Mucosa of descending colon (tissue), 3 donors: ENCODE data around the gene TMF1. TPM values are rescaled to one million over a fixed set of nuclear protein-coding genes. Genes with fewer than 3 reads are reported as not detected.
A peak's percentile ranks its signal among the peaks of the same experiment; 100 is the strongest.

Experiments used
- ATAC-seq: fragments of 200-7000 bp; cut with Tn5 transposase; one replicate; pipeline ENCODE4 v1.9.1; 2020; ENCODE audit warnings: mild to moderate bottlenecking, moderate library complexity
- DNase-seq, 3 donors: peaks; one replicate each; pipeline ENCODE4 v3.0.0-alpha.2; 2020
- H3K36me3 ChIP-seq: fragments of 200-600 bp; one replicate; pipeline ENCODE4 v1.8.0; 2021; ENCODE audit warnings: low read depth, mild to moderate bottlenecking
- H3K4me1 ChIP-seq: fragments of 200-600 bp; one replicate; pipeline ENCODE4 v1.8.0; 2021; ENCODE audit warnings: low read depth, mild to moderate bottlenecking
- H3K4me3 ChIP-seq: fragments of 200-600 bp; one replicate; pipeline ENCODE4 v1.8.0; 2021; ENCODE audit warnings: mild to moderate bottlenecking
- H3K9me3 ChIP-seq: fragments of 200-600 bp; one replicate; pipeline ENCODE4 v1.8.0; 2021; ENCODE audit warnings: mild to moderate bottlenecking
- CTCF ChIP-seq: fragments of 200-600 bp; IDR thresholded peaks from one replicate; pipeline ENCODE4 v1.8.0; 2022; ENCODE audit warnings: antibody characterized with exemption, mild to moderate bottlenecking
- intact Hi-C, 2 donors: fragments of 100-400 bp; cut with DNase I in 1 of 2; cut with micrococcal nuclease in 1 of 2; formaldehyde crosslinking; loops; one replicate each; pipeline versions ENCODE4 v1.11.0 to v1.11.1; 2022; cut with DNase I, micrococcal nuclease
- total RNA-seq, 3 donors: library from RNA; stranded (reverse); fragmentation: NEBNext Ultra II Directional in 2 of 3; extraction: Animal tissue kit (Norgen Biotek cat#: 25700) in 2 of 3; gene quantifications; one replicate each; pipeline versions ENCODE4 v1.2.1 to v1.2.4, GENCODE V29; 2021 to 2023
- donor health status: DM: no; HTN: no; CAD: no; lungs with moderate emphysema.
- donor health status: DM: no; HTN: no; CAD: no.
- donor health status: DM: no; HTN: yes; CAD: no.

TMF1 gene
- total RNA-seq, 3 donors from 2014 or later, result 40.3 to 43.9 (median 43.4) TPM

GRCh38 chr3:69014022-69014580 lies 38.0 kb downstream of the TMF1 start:
- intact Hi-C loops, result no loop called here
- ATAC-seq (no peak), DNase-seq (no peak)
- peaks cover 12% of the 10 kb centered on the region for H3K4me1 ChIP-seq
- TF ChIP-seq CTCF, result no peak
- peak overlapping the region; percentile 77 for H3K4me3 ChIP-seq
- H3K36me3 ChIP-seq, result no peaks in the 10 kb centered on the region
- H3K9me3 ChIP-seq, result no peaks in the 10 kb centered on the region

DNA sequence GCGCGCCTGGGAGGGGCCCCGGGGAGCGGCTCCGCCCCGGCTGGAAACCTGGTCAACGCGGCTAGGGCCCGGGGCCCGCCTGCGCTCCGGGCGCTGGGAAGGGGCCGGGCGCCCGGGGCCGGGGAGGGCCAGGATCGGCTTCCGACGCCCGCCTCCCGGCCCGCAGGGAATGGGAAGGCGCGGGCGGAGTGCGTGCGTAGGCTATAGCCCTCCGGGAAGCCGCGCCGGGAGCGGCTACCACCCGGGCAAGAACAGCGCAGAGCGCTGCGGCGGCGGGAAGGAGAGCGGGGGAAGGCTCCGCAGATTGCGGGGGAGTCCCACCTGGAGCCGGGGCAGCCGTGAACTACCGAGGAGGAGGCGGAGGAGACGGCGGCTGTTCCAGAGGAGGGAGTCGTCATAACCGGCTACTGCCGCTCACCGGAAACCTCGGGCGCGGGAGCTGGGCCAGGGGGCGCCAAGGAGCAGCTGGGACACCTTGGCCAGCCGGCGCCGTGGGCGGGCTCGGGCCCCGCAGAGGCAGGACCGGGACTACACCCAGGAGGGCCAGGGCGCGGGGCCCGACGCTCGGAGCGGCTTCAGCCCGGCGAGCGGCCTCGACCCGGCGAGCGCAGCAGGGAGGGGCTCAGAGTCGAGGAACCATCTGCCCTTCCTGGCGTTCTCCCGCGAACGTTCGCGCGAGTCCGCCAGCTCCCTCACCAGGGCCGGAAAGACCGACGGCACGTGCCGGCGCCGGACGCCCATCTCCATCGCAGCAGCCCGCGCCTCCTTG lies 38.7 kb downstream of the TMF1 start, which contains the start of gene EOGT:
Gene EOGT (minus strand): TSS at position 432 of the 769 bp plus-strand sequence. CDS start 3,838 bp downstream, outside the sequence.
- Histone ChIP-seq H3K4me1 (peaks cover 12% of the 10 kb centered on the region), H3K4me3 (peak within 1 kb of the TSS; percentile 77), H3K36me3 (no peaks in the 10 kb centered on the region), H3K9me3 (no peaks in the 10 kb centered on the region)
- ATAC-seq, result peak; percentile 96
- DNase-seq, result peak; percentile 92 to 96 (median 95)
- intact Hi-C loops, result no loop called here
- TF ChIP-seq CTCF, result peak; percentile 70

DNA sequence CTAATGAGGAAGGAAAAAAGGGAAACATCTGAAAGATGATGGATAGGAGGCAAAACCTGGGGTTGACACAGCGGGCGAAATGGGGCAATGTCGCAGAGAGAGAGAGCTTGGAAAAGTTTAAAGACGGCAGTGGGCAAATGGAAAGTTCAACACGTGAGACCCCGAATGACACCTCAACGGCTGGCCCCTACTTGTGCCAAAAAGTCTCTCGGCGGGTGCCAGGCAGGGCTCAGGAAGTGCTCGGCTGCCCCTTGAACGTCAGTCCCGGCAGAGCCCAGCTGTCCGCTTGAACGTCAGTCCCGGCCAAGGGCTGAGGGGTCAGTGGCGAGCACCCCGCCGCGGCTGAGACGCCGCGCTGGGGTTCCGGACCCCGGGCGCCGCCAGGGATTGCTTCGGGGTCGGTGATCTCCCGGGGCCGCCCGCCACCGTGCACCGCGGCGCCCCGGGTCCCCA lies 39.3 kb downstream of the TMF1 start:
- H3K4me1 ChIP-seq, result peaks cover 12% of the 10 kb centered on the region
- ATAC-seq (peak; percentile 54), DNase-seq (peak in 2 of 3 donors; percentile 40 to 72)
- intact Hi-C loops, result no loop called here
- H3K9me3 ChIP-seq, result no peaks in the 10 kb centered on the region
- peak overlapping the region; percentile 77 for H3K4me3 ChIP-seq
- H3K36me3 ChIP-seq, result no peaks in the 10 kb centered on the region
- no peak for TF ChIP-seq CTCF

DNA sequence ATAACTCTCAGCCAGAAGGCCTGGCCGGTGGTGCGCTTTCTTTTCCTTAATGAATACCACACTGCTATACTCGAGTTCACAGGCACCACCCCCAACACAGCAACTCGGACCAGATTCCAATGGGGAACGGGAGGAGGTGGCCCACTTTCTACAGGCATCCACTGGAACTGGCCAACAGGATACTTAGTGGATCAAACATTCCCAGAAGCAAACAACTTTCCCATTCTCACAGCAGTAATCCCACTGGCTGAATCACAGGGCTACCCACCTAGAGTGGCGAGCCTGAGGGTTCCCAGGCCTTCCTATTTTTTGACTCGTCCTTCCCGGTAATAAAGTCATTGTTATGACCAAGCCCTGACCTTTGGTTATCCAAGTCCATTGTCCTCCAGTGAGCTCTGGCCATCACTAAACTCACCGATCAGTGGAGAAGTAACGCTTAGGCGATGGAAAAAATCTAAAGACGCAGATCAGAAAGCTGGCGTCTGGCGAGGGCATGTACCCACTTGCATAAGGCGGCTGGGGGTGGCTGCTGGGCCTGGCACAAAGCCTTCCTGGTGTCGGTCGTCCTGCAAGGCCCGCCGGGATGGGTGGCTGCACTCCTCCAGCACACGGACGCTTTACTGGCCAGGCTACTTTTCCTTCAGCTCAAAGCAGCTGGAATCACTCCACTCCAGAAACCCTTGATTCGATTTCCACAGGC lies 39.9 kb downstream of the TMF1 start:
- Histone ChIP-seq H3K9me3 (no peaks in the 10 kb centered on the region), H3K36me3 (no peaks in the 10 kb centered on the region), H3K4me3 (no peak overlapping the region), H3K4me1 (peaks cover 12% of the 10 kb centered on the region)
- DNase-seq, result peak; percentile 13 to 59 (median 36)
- ATAC-seq, result no peak
- intact Hi-C loops, result no loop called here
- TF ChIP-seq CTCF, result no peak

DNA sequence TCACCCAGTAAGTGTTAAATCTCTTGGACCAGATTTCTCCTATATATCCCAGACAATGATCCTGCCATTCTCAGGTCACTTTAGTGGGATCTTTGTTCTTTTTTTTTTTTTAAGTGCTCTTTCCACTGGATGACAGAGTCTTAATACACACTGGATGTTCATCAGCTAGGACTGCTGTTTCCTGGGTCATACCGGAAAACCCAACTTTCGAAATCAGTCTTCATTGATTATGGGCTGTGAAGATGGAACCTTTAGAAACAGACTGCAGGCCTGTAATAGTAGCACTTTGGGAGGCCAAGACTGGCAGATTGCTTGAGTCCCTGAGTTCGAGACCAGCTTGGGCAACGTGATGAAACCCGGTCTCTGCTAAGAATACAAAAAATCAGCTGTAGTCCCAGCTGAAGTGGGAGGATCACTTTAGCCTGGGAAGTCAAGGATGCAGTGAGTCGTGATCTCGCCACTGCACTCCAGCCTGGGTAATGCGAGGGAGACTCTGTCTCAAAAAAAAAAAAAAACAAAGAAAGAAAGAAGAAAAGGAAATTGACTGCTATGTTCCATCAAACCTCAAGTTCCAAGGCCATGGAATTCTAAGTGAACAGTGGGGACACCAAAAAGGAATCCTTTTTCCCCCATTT lies 40.9 kb downstream of the TMF1 start:
- Histone ChIP-seq H3K36me3 (no peaks in the 10 kb centered on the region), H3K9me3 (no peaks in the 10 kb centered on the region), H3K4me3 (no peak overlapping the region), H3K4me1 (peaks cover 12% of the 10 kb centered on the region)
- TF ChIP-seq CTCF, result no peak
- DNase-seq (no peak), ATAC-seq (no peak)
- intact Hi-C loops, result no loop called here
